ENCODE measurements around the gene FAM234A.
"Not testable (repeated sequence)": the region's sequence is repeated elsewhere in the genome, so short reads cannot be mapped to it uniquely, and the experiment has no call there.

The FAM234A gene

GRCh38 chr16:266258-267164 is 31.9 kb downstream of the FAM234A start:
- no peak for DNase-seq

- DNase-seq: not testable (repeated sequence)
These were observed 32.9 kb downstream of the FAM234A start for GRCh38 chr16:267562-267961.

GRCh38 chr16:268141-269053 is 33.8 kb downstream of the FAM234A start:
- DNase-seq: no peak

GRCh38 chr16:269061-269796 is 34.6 kb downstream of the FAM234A start:
- DNase-seq: no peak

- no peak for DNase-seq
These were observed 36.0 kb downstream of the FAM234A start for GRCh38 chr16:270381-271255.

- no peak for DNase-seq
These were observed 38.3 kb downstream of the FAM234A start for GRCh38 chr16:272633-273546.

GRCh38 chr16:273547-274421 is 39.2 kb downstream of the FAM234A start:
- no peak for DNase-seq

GRCh38 chr16:275041-275641 is 40.5 kb downstream of the FAM234A start:
- DNase-seq: no peak

- DNase-seq: no peak
These were observed 41.2 kb downstream of the FAM234A start, which contains the start of gene RGS11 for GRCh38 chr16:275786-276232. RGS11 (minus strand) TSS chr16:275944; CDS start chr16:275911, 33 bp downstream.

GRCh38 chr16:276426-277077 is 41.9 kb downstream of the FAM234A start:
- no peak for DNase-seq

- no peak for DNase-seq
These were observed 44.3 kb downstream of the FAM234A start for GRCh38 chr16:278863-279366.

GRCh38 chr16:279531-279930 is 44.9 kb downstream of the FAM234A start:
- DNase-seq: no peak

- DNase-seq: no peak
These were observed 45.4 kb downstream of the FAM234A start for GRCh38 chr16:280005-280460.

- DNase-seq: no peak
These were observed 45.9 kb downstream of the FAM234A start, which contains the start of gene ARHGDIG for GRCh38 chr16:280552-280951. ARHGDIG (plus strand) TSS chr16:280591; CDS start chr16:280681, 90 bp downstream.

- no peak for DNase-seq
These were observed 46.5 kb downstream of the FAM234A start for GRCh38 chr16:280991-281659.

- no peak for DNase-seq
These were observed 47.1 kb downstream of the FAM234A start for GRCh38 chr16:281660-282255.

GRCh38 chr16:282491-282890 is 47.9 kb downstream of the FAM234A start:
- DNase-seq: no peak
